Measurements from ENCODE around the gene ZFP90. TPM values are rescaled to one million over a fixed set of nuclear protein-coding genes. Genes with fewer than 3 reads are reported as not detected.
A peak's percentile ranks its signal among the peaks of the same experiment; 100 is the strongest.

Gene ZFP90
- total RNA-seq, 1 donor from 2014 or later = 26.5 TPM

DNA sequence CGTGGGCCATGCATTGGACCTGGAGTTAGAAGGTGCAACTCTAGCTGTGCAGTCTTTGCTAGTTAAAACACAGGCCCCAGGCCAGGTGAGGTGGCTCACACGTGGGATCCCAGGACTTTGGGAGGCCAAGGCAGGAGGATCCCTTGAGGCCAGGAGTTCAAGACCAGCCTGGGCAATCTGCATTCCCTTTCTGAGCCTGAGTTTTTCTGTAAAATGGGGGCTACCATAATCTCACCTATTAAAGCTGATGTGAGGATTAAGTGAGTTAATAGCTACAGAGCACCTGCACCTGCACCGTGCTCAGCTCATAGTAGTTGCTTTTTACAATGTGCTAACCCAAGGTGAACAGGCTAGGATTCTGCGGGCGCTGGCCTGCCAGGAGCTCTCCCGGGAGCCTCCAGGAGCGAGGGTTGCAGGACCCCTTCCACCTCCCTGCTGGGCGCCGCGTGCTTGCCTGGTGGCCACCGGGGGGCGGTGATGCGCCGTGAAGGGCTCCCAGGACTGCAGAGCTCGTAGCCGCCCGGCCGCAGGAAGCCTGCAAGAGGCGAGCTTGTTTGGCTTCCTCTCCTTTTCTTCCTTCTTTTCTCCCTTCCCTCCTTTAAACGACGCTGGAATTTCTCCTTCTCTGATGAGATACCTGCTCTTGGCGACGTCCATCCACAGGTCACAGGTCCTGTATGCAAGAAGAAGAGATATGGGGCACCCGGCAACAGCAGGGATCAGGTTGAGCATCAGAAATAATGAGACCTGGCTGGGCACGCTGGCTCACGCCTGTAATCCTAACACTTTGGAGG lies 51.3 kb downstream of the ZFP90 start:
- peak; percentile 79 for DNase-seq

DNA sequence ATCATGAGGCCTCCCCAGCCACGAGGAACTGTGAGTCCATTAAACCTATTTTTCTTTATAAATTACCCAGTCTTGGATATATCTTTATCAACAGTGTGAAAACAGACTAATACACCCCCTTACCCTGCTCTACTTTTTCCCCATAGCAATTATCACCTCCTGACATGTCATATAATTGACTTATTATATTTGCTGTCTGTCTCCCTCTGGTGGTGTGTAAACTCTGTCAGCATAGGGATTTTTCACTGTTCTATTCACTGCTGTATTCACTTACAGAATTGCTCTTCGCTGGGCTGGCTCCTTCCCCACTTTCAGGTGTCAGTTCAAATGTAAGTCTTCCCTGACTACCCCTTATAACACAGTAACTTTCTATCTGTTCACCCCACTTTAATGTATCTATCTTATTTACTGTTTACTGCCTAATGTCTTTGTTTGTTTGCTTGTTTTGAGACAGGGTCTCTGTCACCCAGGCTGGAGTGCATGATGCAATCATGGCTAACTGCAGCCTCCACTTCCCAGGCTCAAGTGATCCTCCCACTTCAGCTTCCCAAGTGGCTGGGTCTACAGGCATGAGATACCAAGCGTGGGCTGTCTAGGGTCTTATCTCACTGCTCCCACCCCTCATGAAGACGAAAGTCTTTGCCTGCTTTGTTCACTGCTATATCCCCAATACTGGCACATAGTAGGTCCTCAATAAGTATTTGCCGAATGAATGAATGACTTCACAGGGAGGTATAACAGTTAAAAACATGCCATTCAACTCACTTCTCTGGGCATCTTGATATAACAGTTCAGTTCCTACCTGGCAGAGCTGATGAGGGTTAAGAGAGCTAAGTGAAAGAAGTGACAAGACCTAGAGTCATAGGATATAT lies 53.6 kb downstream of the ZFP90 start:
- peak; percentile 51 for DNase-seq

DNA sequence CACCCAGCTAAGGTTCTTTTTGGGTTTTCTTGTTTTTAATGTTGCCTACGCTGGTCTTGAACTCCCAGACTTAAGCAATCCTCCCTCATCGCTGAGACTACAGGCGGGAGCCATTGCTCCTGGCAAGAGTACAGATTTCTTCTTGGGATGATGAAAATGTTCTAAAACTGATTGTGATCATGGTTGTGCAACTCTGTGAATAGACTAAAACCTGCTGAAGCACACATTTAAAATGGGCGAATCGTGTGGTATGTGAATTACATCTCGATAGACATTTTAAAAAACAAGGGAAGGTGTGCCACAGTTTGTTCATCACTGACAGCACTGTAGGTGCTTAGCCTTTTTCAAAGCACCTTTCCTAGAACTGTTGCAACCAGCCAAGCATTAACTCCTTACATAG lies 57.2 kb downstream of the ZFP90 start:
- DNase-seq = no peak

- DNase-seq = peak; percentile 6
Measured at GRCh38 chr16:68599586-68599985, 60.5 kb downstream of the ZFP90 start.

GRCh38 chr16:68605746-68606145 lies 66.7 kb downstream of the ZFP90 start:
- DNase-seq = no peak

GRCh38 chr16:68607443-68607842 lies 68.4 kb downstream of the ZFP90 start:
- no peak for DNase-seq

DNA sequence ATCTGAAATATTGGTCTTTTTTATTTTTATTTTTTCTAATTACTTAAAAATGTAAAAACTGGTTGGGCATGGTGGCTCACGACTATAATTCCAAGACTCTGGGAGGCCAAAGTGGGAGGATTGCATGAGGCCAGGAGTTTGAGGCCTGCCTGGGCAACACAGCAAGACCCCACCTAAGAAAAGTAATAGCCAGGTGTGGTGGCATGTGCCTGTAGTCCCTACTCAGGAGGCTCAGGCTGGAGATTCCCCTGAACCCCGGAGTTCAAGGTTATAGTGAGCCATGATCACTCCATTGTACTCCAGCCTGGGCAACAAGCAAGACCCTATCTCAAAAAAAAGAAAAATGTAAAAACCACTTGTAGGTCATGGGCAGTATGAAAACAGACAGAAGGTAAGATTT lies 69.2 kb downstream of the ZFP90 start:
- no peak for DNase-seq

DNA sequence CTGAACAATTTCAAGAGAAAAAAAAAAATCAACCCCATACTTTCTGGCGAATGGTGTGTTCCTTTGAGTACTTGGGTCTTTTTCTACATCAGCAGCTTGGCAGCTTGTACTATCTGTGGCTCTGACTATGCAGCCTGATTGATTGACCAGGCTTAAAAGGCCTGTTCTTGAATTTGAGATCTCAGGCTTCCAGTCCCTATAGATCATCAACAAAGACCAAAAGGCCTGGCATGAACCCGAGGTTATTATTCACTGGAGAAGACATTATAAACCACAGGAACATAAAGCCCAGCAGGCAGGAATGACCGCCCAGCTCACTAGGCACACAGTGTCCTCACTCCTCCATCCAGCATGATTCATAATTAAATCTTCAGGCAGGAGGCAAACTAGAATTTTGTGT lies 73.9 kb downstream of the ZFP90 start:
- DNase-seq = no peak

DNA sequence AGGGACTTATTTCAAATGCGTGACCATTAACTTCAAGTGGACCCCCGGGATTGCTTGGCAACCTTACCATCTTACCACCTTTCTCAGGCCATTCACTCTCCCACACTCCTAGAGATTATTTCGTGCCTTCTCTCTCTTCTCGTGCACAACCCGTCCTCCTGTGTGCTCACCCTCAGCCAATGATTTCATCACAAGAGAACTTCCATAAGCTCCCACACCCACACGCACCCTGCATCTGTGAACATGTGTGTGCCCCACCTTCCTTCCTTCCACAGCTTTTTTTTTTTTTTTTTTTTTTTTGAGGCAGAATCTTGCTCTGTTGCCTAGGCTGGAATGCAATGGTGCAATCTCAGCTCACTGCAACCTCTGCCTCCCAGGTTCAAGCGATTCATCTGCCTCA lies 78.6 kb downstream of the ZFP90 start:
- DNase-seq = no peak

Other genes starting within 250 kb of the ZFP90 start
- 13.3 and 15.5 TPM in 2 replicates for gene SLC7A6OS, start 228.3 kb upstream of the ZFP90 start, total RNA-seq
- gene PRMT7, start 228.3 kb upstream of the ZFP90 start, total RNA-seq = 50.0 and 54.4 TPM in 2 replicates
- gene SMPD3, start 90.8 kb upstream of the ZFP90 start, total RNA-seq = 0.14 and 0.17 TPM in 2 replicates
- 0.19 and 0.85 TPM in 2 replicates for gene CDH3, start 106.0 kb downstream of the ZFP90 start, total RNA-seq
- gene CDH1, start 198.0 kb downstream of the ZFP90 start, total RNA-seq = under 0.01 and 0.17 TPM in 2 replicates

Data from dermis blood vessel endothelial cell (primary cell).